Stimulated activated CD8-positive, alpha-beta memory T cell treated with anti-CD3 and anti-CD28 coated beads, Interleukin-4, amount 100 ng/mL, for 4 hours (primary cell): Measurements from ENCODE around the gene UPK2.

Experiments used
- DNase-seq, 2 donors: peaks; one replicate each; pipeline ENCODE4 v3.0.0-alpha.2; 2020; ENCODE audit warnings: low read depth in 2 of 2, low spot score in 1 of 2

Gene UPK2

DNA sequence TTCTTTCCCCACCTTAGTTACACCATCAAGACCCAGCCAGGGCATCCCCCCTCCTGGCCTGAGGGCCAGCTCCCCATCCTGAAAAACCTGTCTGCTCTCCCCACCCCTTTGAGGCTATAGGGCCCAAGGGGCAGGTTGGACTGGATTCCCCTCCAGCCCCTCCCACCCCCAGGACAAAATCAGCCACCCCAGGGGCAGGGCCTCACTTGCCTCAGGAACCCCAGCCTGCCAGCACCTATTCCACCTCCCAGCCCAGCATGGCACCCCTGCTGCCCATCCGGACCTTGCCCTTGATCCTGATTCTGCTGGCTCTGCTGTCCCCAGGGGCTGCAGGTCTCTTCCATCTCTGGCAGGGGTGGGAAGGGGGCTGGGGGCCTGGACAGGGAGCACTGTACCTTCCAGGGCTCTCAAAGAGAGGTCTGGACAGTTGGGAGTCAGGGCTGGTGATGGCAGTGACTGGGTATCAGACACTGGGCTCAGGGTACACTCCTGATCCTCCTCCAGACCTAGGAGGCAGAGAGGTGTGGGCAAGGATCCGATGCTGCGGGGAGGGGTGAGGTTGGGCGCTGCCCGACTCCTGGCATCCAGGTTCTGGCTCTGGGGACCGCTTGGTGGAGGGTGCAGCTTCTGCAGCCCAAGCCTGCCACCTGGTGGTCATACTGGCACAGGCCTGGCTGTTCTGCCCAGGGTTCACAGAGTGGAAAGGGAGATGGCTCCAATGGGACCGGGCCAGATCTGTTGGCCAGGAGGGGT, at the start of gene UPK2:
Gene UPK2, plus strand, starts transcription at position 205 of the 753 bp plus-strand sequence. Its CDS starts 53 bp downstream, at position 258.
- peak; percentile 62 to 83 for DNase-seq

DNA sequence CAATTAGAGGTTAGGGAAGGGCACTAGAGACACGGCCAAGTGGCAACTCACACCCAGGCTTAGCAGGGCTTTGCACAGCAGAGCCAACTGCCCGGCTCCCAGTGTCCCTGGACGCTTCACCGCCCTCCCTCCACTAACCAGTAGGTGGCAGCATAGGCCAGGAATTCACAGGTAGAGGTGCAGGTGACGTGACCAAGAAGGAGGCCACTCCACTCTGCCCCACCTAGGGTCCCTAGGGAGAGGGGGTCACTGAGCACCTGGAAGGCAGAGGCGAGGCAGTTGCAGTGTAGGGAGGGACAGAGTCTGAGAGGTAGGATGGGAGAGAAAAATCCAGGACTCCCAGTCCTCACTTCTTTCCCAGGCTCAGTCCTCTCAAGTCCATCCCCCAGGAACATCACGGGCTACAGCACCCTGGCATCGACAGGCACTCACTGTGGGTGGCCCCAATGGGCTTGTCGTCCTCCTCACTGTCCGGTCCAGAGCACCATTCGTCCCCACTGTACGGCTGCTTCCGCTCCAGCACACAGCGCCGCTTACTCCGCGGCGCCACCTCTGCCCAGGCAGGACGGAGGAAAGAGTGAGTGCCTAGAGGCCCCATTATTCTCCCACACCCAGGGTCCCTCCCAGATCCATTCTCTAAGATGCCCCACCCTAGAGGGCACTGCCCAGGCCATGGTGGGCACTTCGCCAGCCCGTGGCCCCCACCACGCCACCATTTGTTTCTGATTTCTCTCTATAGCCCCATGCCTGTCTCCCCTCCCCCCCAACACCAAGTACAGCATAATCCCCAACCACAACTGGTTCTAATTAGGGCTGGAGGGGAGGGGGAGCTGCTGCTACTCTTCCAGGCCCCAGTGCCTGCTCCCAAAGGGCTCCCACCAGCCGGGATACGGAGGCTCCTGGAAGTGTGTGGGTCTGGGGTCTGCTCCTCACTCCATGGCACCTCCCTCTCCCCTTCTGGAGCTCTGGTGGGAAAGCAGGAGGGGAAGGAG, 48.8 kb upstream of the UPK2 start:
- DNase-seq: peak; percentile 66 to 82

DNA sequence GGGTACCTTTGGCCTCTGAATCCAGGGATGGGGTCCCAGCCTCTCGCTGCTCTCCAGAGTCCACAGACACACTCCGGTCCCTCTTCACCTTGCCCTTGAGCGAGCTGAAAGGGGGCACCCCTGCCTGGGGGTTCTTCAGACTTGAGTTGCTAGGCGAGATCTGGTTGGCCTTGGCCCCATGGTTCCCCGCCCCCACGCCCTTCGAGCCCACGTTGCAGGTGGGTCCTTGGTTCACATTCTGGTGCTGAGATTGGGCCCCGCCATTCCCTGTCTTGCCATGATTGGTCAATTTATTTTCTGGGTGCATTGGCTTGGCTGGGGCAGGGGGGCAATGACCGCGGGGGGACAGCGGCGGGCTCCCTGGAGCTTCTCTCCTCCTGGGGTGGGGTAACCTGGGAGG, 47.8 kb upstream of the UPK2 start:
- no peak for DNase-seq

DNA sequence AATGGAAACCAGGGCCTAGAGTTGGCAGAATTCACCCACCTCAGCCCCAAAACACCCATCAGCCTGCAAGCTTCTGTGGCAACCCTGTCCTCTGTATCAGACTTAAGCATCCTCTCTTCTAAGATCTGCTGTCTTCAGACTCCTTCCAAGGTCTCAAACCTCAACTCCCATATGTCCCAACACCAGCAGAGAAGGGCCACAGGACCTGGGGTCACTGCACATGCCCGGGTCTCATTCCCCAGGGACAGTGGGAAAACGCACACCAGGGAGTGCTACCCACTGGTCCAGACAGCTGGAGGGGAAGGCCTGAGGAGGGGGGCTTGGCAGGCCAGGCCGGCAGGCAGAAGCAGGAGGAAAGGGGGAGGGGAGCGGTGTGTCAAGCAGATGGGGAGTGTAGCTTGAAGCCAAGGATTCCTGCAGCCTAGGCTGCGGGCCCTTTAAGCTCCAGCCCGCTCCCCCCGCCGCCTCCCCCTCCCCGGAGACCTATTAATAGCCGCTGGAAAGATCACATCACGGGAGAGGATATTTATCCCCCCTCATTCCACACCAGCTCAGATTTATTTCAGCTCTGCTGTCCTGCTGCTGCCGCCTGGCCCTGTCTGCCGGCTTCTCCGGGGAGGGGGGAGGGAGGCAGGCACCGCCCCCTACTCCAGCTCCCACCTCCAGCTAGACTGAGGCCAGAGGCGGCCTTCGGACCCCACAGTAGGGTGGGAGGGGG, 47.0 kb upstream of the UPK2 start:
- no peak for DNase-seq

DNA sequence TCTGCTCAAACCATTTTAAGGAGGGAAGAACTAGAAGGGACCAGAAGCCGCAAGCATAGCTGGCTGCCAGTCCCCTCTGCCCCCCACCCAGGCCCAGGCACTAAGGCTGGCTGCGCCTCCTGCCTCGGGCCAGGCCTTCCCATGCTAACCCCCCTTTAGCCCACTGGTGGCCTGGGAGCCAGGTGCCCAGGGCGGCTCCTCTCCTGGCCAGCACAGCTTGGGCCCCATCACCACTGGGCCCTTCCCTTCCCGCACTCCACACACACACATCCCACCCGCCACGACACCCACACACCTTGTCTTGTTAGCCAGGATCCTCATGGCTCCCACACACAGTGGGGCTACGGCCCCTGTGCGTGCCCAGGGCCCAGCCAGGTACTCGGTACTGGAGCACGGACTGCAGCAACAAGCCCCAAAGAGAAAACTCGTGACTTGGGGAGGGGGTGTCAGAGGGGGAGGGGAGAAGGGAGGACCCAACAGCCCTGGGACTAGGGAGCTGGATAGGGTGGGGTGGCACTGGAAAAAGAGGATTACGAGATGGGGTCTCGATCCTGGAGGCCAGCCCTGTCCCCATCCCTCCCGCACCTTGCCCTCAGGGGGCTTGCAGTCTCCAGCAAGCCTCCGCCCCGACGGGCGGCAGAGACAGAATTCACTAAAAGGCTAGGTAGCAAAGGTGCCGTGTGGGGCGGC, 46.3 kb upstream of the UPK2 start:
- DNase-seq: no peak

DNA sequence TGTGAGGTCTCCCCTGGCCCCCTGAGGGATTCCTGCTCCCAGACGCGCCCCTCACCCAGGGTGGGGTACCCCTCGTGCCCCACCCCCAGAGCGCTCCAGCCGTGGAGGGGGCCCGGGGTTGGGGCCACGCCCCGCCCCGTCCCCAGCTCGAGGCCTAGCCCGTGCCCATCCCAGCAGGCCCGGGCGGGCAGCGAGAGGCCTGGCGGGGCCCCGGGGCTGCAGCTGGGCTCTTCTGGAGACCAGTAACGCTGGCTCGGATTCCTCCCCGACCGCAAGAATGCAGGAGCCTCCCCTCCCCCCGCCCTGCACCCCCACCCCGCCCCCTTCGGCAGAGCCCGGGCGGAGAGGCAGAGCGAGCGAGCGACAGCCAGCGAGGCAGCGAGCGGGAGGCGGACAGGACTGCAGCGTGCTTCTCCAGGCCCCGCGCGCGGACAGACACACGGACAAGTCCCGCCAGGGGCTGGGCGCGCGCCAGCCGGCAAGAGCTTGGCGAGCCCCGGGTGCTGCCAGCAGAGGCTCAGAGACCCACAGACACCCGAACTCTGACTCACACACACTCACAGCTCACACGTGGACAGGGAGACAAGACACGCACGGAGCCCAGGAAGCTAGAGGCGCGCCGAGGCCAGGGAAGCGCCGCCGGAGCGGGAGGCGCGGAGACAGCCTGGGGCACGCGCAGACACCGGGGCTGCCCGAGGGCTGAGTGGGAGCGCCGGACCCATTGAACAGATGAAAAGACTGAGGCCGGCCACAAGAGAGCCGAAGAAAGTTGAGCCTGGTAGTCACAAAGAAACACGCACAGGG, 45.6 kb upstream of the UPK2 start:
- no peak for DNase-seq

DNA sequence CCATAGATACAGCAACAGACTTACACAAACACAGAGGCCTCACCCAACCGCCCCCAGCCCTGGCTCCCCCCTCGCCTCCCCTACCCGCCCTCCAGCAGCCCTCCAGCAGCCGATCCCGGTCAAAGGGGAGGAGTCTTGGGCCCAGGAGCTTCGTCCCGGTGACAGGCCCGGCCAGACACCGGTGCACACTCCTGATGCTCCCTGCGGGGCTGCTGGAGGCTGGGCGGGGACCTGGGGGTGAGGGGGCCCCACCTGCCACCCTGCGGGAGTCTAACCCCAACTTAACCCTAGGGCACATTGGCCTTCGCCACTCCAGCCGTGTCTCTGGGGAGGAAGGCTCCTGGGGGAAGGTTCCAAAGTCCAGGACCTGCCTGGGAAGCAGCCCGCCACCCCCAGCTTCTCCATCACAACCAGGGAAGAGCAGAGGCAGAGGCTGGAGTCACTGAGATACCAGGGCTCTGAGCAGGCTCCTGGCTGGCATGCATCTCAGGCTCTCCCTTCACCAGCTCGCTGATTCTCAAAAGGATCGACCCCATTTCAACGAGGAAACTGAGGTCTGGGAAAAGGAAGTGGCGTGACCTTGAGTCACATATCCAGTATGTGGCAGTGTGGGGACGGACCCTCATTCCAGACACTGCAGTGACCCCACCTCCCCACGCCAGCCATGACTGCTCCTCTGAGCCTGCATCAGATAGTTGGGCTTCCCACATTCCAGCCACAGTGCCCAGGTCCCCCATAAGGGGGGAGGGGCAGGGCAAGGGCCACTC, 44.8 kb upstream of the UPK2 start:
- no peak for DNase-seq

DNA sequence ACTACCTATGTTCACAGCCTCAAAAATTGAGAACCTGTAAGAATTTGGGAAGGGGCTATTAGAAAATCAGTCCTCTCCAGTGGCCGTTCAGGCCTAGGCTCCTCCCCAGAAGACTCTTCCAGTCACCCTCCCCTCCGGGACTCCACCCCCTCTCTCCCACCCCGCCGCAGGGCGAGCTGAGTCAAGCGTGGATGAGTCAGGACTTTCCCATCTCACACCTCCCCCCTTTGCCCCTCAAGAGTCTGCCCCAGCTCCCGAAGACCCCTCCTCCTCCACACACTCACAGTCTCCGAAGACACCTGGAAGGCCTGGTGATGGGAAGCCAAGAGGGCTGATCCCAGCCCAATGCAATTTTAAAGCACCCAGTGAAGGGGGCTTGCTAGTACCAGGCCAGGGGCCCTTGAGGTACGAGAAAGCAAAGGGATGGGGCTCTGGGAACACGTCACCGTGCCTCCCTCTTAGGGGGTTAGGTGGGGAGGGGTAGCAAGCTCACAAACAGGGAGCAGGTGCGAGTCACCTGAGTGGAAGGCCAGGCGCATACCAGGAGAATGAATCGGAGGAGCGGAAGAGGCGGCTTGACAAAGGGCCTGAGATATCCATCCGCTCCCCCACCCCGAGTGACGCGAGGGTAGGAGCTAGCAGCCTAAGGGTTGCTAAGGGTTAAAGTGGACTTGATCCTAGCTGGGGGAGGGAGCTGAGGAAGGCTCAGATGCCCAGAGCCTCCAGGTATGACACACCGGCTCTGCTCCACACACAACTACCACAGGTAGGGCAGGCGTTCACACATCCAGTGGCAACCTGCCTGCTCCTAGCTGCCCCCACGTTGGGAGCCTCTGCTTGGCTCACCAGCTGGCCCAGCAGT, 44.0 kb upstream of the UPK2 start:
- DNase-seq: peak; percentile 65 to 78

DNA sequence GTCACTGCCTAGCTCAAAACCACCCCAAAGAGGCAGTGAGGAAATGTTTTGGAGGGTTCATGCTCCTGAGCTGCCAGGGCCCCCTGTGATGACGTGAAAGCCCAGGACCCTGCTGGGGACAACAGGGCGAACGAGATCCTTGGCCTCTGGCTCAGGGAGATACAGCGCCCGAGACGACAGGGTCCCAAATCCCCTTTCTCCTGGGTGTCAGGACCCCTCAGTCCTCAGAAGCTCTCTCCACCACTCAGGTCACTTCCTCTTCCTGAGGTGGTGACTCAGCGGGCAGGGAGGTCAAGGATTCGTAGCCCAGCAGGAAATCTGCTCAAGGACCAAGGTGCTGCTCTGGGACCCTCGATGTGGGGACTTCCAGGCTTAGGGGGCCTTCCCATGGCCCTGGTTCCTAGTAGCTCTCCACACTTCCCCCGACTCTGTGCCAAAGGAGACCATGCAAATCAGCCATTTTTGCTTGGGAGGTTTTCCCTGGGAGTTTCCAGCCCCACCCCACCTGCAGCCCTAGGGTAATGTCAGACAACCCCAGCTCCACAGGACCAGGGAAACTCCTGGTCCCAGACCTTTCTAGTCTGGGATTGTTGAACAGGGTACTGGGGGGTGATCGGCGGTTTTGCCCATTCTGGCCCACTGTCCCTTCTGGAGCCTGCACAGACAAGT, 43.2 kb upstream of the UPK2 start:
- no peak for DNase-seq

DNA sequence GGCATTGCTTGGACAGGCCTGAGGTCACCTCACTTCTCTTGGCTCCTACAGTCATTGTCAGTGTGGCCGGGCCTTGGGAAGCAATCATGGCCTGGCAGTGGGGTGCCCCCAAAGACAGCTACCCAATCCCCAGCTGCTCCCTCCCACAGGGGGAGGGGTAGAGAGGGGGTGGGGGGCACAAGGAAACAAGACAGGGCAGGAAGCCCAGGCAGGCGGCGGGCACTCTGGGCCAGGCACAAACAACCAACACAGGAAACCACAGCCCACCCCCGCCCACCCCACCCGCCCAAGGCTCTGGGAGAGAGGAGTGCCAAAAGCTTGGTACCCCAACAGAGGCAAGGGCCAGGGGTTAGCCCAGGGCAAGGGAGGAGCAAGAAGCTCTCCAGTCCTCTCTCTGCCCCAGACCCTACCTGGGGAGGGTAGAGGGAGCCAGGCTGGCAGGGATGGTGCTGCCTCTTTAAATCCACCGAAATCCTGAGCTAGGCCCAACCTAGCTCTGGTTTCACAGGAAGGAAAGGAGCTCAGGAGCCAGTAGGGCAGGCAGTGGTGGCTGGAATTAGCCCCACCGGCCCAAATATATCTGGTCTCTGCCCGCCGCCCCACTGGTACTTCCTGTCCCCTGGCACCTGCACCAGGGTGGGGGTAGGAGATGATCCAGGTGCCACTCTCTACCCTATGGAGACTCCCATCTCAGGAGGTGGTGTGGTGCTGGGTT, 42.5 kb upstream of the UPK2 start:
- DNase-seq: no peak

DNA sequence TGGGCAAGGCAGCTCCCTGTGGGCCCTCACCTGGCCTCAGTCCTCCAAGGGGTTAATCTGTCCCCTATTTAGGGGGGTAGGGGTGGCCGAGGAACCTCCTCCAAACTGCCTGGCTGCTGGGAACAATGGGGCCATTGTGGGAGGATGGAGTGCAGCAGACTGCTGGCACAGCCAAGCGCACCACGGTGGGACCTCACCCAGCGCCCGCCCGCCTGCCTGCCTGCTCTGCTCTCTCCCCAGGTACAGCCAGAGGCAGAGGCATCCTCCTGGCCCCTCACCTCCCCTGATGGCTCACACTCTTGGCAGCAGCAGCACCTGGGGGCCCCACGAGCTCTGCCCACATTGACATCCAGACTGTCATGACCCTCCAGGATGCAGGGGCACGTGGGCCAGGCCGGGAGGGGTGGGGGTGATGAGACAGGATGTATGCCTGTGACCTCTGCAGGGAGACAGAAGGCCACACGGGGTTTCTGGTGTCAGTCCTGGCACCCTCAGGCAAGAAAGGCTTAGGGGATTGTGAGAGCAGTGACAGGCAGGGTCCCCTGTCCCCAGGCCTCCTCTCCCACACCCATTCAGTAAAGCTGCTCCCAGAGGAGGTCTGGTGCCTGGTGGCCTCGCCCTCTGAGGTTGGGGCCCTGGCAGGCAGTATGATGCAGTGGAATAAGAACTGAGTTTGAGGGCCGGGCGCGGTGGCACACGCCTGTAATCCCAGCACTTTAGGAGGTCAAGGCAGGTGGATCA, 41.8 kb upstream of the UPK2 start:
- no peak for DNase-seq

DNA sequence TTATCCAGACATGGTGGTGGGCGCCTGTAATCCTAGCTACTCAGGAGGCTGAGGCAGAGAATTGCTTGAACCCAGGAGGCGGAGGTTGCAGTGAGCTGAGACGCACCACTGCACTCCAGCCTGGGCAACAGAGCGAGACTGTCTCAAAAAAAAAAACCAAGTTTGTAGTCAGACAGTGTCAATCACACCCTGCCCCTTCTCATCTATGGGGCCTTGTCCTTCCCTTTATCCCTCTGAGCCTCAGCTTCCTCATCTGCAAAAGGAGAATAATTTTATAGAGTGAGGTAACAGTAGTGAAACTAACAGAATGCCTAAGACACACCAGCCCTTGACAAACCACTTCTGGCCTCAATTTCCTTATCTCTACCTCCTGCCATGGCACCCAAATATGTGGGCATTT, 41.1 kb upstream of the UPK2 start:
- DNase-seq: no peak

DNA sequence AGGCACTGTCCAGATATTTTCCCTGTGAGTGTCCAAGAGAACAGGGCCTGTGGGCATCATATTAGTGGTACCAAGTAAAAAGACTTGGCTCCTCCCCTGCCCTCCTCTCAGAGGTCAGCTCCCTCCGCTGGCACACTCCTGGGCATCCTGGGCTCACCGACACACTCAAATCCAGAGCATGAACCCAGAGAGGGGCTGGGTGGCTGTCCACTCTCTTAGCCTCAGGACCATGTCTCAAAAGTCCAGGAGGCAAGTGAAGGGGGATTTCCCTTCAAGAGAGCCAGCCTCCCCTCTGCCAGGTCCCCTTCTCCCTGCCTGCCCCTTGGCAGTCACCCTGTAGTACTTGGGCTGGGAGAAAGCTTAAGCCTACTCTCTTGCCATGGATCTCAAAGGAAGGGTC, 40.7 kb upstream of the UPK2 start:
- no peak for DNase-seq

DNA sequence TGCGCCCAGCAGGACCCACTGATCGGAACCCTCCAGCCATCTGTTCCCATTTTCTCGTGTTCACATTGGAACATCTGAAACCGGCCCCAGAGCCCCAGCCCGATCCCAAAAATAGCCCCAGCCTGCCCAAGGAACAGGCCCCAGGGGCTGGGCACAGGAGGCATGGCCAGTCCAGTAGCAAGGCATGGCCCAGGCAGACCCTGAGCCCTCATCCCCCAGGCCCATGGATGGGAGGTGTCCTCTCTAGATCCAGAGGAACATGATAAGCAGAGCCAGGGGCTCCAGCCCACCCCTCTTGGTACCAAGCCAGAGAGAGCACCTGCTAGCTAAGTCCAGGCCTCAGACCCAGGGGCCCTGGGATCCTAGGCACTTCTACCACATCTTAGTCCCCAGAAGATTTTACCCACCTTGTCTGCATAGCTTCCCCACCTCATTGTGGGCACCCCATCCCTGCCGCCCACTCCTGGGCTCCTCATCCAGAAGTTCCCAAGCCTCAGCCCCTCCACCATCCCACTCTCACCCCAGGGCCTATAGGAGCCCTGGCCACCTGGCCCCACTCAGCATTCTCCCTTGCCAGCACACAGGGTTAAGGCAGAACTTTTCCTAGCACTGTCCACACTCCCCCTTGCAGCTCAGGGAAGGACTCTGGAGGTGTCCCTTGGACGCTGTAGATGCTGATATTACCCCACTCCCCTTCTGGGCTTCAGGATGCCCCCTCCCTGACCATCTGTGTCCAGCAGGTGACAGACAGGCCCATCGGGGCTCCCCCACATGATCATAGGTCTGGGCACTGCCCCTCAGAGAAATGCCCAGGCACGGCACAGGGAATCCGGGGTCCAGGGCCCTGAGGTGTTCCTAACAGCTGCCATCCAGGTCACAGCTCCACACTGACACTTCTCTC, 39.9 kb upstream of the UPK2 start:
- no peak for DNase-seq

DNA sequence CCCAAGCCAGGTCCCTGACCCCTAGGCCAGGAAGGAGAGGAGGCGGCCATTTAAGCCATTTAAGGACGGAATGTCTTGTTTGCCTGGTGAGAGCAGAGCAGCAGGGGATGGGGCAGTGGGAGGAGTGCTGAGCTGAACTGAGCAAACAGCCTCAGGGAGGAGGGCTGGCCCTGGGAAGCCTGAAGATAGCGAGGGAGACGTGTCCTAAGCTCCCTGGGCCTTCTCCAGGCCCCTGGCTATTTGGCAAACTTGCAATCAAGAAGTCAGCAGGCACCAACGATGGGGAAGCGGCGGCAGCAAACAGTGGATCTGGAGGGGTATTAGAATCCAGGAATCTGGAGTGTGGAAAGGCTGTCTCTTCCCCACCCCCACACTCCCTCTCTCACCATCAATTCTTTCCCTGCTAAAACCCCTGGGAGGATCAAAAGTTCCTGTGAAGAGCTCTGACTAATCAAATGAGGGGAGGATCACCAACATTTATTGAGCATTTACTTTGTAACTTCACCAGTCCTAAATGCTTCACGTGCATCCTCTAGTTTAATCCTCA, 39.2 kb upstream of the UPK2 start:
- DNase-seq: no peak
